NCI-H1694 (cell line): Measurements from ENCODE around the gene SLC6A4.
"Not testable (repeated sequence)": the region's sequence is repeated elsewhere in the genome, so short reads cannot be mapped to it uniquely, and the experiment has no call there.

ENCODE experiments used
- DNase-seq: peaks from one replicate; lab custom pipeline; 2025; lab: John Stamatoyannopoulos, UW

Gene SLC6A4

DNA sequence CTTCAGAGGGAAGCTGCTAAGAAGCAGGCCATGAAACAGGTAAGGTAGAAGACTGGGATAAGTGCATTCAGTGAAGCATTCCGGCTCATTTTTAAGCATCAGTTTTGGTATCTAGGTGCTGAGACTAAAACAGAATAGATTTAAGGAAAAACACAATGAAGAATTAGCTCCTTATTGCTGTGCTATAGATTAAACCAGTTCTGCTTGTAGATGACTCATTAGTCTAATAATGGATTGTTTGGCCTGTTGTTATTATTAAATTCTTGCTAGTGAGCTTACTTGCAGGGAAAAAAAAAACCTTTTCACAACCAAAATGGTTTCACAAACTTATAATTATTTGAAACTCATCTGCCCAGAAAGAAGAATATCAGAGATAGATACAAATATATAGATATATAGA, 62.9 kb downstream of the SLC6A4 start:
- no peak for DNase-seq

DNA sequence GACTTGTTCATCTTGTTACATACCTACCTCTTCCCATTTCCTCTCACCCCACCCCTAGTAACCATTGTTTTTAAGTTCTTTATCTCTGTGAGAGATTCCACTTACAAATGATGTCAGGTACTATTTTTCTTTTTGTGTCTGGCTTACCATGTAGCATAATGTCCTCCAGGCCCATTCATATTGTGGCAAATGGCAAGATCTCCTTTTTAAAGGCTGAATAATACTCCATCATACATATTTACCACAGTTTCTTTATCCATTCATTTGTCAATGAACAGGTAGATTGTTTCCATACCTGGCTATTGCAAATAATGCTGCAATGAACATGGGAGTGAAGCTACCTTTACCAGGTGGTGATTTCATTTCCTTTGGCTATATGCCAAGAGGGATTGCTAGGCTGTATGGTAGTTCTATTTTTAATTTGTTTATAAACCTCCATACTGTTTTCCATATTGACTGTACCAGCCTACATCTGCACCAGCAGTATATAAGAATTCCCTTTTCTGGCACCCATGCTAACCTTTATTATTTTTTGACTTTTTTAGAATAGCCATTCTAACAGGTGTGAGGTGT, 65.0 kb downstream of the SLC6A4 start:
- DNase-seq, result no peak

DNA sequence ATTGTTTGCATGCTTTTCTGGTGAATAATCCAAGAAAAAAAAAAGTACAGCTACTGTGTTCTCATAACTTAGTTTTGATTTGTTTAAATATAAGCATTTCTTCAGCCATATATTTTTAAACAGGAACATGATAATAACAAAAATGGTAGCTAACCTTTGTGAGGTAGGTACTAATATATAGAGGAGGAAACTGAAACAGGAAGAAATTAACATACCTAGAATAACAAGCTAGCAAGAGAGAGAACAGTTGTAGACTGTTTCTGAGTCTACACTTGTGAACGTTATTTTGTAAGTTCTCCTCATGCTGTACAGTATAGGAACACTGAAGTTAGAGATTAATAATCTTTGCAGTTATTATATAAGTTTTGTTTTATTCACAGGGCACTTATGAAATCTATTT, 69.5 kb downstream of the SLC6A4 start:
- DNase-seq, result no peak

DNA sequence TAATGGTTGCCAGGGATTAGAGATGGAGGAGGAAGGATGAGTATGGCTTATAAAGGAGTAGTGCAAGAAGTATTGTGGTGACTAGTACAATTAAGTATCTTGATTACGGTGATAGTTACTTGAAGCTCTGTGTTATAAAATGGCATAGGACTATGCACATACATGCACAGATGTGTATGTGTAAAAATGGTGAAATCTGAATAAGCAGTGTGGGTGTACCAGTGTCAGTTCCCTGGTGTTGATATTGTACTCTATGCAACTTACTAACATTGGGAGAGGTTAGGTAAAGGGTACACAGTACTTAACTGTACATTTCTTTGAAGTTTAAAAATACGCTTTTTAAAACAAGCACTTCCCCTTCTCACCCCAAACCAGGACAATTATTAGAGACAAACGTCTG, 70.3 kb downstream of the SLC6A4 start:
- no peak for DNase-seq

DNA sequence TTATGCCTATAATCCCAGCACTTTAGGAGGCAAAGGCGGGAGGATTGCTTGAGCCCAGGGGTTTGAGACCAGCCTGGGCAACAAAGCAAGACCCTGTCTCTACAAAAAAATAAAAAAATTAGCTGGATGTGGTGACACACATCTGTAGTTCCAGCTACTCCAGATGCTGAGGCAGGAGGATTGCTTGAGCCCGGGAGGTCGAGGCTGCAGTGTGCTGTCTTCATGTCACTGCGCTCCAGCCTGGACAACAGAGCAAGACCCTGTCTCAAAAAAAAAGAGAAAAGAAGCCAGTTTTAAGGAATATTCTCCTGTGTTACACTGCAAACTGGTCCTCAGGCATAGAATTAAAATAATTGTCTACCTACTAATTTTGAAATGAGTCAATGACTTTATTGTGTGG, 71.0 kb downstream of the SLC6A4 start:
- no peak for DNase-seq

DNA sequence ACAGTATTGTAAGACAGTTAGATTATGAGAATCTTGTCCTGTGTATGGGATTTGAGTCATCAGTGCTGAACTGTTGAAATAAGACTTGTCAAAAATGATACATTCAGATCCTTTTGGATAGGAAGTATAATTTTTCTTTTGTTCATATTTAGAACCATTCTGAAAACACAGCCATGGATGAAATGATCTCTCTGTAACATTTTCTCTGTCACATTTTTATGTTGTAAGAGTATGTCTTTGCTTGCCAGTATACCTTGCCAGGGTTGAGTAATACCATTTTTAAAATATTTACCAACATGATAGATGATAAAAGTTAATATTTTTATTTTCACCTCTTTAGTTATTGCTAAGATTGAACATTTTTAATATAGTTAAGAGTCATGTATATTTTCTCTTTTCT, 73.9 kb downstream of the SLC6A4 start:
- DNase-seq, result no peak

DNA sequence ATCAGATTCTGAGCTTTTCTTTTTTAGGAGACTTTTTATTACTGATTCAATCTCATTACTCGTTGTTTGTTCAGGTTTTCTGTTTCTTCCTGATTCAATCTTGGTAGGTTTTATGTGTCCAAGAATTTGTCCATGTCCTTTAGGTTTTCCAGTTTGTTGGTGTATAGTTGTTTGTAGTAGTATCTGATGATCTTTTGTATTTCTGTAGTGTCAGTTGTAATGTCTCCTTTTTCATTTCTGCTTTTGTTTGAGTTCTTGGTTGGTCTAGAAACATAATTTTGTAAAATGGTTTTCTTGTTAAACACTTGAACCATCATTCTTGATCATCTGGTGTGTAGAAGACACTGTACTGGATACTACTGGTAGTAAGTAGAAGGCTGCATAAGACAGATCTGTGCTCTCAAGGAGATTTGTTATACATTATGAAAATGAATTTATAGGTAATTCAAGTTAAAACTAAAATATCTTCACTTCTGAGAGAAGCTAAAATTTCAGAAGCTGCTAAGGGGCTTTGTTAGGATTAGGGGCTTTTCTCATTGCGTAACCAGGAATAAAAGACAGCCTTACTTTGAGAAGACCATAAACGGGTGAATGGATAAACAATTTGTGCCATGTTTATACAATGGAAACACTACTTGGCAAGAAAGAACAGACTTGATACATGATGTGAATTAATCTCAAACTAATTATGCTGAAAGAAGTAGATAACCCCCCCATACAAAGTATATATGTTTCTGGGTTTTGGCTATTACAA, 74.9 kb downstream of the SLC6A4 start:
- DNase-seq, result no peak

DNA sequence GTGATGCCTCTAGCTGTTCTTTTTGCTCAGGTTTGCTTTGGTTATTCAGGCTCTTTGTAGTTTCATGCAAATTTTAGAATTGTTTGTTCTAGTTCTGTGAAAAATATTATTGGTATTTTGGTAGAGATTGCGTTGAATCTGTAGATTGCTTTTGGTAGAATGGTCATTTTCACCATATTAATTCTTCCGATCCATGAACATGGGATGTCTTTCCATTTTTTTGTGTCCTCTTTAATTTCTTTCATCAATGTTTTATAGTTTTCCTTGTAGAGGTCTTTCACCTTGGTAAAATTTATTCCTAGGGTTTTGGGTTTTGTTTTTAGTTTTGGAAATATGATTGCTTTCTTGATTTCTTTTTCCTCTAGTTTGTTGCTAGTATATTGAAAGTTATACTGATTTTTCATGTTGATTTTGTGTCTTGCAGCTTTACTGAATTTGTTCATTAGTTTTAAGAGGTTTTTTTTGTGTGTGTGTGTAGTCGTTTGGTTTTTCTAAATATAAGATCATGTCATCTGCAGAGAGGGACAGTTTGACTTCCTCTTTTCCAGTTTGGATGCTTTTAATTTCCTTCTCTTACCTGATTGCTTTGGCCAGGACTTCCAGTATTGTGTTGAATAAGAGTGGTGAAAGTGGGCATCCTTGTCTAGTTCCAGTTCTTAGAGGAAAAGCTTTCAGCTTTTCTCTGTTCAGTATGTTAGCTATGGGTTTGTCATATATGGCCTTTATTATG, 76.4 kb downstream of the SLC6A4 start:
- no peak for DNase-seq

DNA sequence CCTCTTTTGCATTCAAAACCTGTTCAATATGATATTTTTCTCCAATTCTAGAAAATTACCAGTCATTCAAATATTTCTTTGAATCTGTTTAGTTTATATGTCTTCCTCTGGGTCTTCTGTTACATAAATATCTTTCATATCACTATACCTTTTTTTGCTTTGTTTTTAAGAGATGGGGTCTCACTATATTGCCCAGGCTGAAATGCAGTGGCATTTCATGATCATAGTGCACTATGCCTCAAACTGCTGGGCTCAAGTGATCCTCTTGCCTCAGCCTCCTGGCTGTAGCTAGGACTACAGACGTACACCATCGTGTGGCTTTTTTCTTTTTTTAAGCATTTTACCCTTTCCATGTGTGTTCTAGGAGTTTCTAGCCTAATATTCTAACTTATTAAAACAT, 80.1 kb downstream of the SLC6A4 start:
- no peak for DNase-seq

DNA sequence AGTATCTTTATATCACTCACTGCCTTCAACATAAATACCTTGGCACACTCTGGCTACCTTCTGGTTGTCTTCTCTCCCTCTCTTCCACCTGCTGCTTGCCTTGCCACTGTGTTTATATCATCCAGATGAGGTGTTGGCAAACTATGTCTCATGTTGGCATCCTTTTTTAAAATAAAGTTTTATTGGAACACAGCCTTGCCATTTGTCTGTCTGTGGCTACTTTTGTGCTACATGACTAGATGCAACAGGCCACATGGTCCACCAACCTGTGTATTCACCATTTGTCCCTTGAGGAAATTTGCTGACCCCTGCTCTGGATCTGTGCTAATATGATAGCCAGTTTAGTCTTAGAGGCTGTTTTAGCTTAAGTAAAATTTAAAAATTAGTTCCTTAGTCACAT, 82.0 kb downstream of the SLC6A4 start:
- no peak for DNase-seq

DNA sequence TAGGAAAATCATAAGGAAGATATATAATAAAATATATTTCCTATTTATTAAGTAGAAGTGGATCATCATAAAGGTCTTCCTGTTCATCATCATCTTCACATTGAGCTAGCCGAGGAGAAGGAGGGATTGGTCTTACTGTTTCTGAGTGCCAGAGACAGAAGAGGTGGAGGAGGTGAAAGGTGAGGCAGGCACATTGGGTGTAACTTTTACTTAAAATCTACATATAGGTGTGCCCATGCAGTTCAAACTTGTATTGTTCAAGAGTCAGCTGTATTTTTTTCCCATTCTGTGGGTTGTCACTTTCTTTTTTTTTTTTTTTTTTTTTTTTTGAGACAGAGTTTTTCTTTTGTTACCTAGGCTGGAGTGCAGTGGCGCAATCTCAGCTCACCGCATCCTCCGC, 84.0 kb downstream of the SLC6A4 start:
- no peak for DNase-seq

DNA sequence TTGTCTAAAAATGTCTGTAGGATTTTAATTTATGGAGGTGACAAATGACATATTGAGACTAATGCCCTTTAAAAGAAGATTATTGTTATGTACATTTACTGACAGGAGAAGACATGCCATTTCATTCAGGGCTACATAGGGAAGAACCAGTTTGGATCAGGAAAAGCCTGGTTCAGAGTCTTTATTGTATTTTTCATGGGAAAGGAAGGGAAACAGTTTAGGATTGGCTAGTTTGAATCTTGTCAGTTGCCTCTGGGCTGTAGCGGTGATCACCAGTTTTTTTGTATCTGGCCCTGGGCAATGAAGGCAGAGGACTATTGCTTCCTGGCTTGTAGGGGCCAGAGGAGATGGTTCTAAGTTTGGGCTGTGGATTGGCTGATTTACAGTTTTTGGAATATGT, 87.1 kb downstream of the SLC6A4 start:
- DNase-seq, result no peak

DNA sequence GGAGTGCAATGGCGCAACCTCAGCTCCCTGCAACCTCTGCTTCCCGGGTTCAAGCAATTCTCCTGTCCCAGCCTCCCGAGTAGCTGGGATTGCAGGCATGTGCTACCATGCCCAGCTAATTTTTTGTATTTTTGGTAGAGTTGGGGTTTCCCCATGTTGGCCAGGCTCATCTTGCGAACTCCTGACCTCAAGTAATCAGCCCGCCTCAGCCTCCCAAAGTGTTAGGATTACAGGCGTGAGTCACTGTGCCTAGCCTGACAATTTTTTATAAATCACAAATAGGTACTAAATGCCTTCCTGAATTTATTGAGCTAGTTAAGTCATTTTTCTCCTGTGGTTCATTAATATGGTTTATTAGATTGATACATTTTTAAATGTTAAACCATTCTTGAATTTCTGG, 87.6 kb downstream of the SLC6A4 start:
- not testable (repeated sequence) for DNase-seq
